Neural progenitor cell (in vitro differentiated cells): Measurements from ENCODE around the gene CKB.

Experiments used
- CTCF ChIP-seq: fragments of 200-600 bp; sonication (generic); IDR thresholded peaks from 2 replicates; pipeline ENCODE4 v1.5.1; 2017; ENCODE audit warnings: antibody characterized with exemption, mild to moderate bottlenecking
- EZH2 ChIP-seq: fragments of 200-600 bp; sonication (generic); IDR thresholded peaks from 2 replicates; pipeline ENCODE4 v1.6.1; 2017; ENCODE audit warnings: antibody characterized with exemption, mild to moderate bottlenecking, moderate library complexity

DNA sequence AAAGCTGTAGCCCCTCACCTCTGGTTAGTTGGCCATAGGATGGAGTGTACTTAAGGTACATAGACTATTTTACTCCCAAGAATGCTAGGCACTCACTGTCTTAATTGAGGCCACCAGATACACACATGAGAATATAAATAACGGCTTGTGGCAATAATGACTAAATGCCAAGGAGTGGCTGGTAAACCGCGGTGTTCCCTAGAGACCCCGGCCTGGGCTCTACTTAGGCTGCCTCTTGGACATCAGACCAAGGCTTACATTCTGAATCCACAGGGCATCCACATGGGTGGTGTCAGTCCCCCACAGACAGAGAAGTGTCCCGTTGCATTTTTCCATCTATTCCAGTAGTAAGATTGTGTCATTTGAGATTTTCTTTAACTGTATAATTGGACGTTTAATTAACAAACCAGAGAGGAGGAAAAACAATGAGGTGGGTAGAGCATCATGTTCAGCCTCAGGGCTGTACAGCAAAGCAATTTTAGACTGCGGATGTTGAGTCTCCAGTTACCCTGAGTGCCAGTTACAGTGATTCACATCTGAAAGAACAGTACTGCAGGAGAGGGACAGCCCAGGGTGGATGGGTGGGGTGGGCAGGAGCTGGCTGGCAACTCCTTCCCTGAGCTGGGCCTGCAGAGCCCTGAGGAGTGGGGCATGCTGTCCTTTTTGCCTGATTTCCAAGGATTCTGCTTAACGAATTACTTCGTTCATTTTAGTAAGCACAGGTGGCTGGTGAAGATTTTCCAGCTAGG lies 20.5 kb downstream of the CKB start:
- TF ChIP-seq CTCF (no peak), EZH2 (no peak)
